SK-N-SH (cell line): ENCODE measurements around the gene BRICD5. TPM values are rescaled to one million over a fixed set of nuclear protein-coding genes. Genes with fewer than 3 reads are reported as not detected.
"Not testable (repeated sequence)": the region's sequence is repeated elsewhere in the genome, so short reads cannot be mapped to it uniquely, and the experiment has no call there.

Experiments
- CTCF ChIA-PET: fragments of 300-600, 350-600 bp; formaldehyde crosslinking; extraction: SDS; loops from one replicate; lab custom pipeline; 2021; lab: Yijun Ruan, JAX
- POLR2A ChIA-PET: fragments of 350-600 bp; sonication (Branson Sonifier 250); formaldehyde crosslinking; extraction: SDS; loops from one replicate; lab custom pipeline; 2020; ENCODE audit warnings: antibody characterized with exemption, inconsistent platforms; lab: Yijun Ruan, JAX
- DNase-seq: peaks from one replicate; pipeline ENCODE4 v3.0.0; 2012
- H2AFZ ChIP-seq: fragments of 200-600 bp; sonication (generic); 2 replicates; pipeline ENCODE4 v1.8.1; 2016; ENCODE audit warnings: antibody characterized with exemption, mild to moderate bottlenecking, low read depth
- H3F3A ChIP-seq: fragments of 200-600 bp; sonication (generic); replicated peaks from 2 replicates; pipeline ENCODE3; 2016; ENCODE audit warnings: antibody characterized with exemption, mild to moderate bottlenecking; ENCODE audit not compliant: insufficient read depth
- H3K27ac ChIP-seq, 2 experiments: fragments of 200-500 bp in 1 of 2; fragments of 200-600 bp in 1 of 2; sonication (Bioruptor generic) in 1 of 2; sonication (generic), shearing (Covaris generic) in 1 of 2; 2 replicates each; pipeline versions ENCODE4 v1.5.1 to v1.6.1; 2014 to 2016; ENCODE audit warnings: low read depth in 2 of 2, inconsistent platforms in 1 of 2, low read length in 1 of 2, mild to moderate bottlenecking in 1 of 2, mixed read lengths in 1 of 2
- H3K27me3 ChIP-seq: fragments of 200-600 bp; sonication (generic), shearing (Covaris generic); 2 replicates; pipeline ENCODE4 v1.6.1; 2016; ENCODE audit warnings: mixed run types; ENCODE audit not compliant: insufficient read depth
- H3K36me3 ChIP-seq, 2 experiments: fragments of 200-500 bp in 1 of 2; fragments of 200-600 bp in 1 of 2; sonication (Bioruptor generic) in 1 of 2; sonication (generic) in 1 of 2; replicated peaks in 1 of 2; 2 replicates each; pipeline versions ENCODE3 to v1.5.1; 2014 to 2016; ENCODE audit warnings: low read length in 1 of 2, mild to moderate bottlenecking in 1 of 2; ENCODE audit not compliant: insufficient read depth in 2 of 2, control insufficient read depth in 1 of 2
- H3K4me1 ChIP-seq, 2 experiments: fragments of 200-500 bp in 1 of 2; fragments of 200-600 bp in 1 of 2; sonication (Bioruptor generic) in 1 of 2; sonication (generic), shearing (Covaris generic) in 1 of 2; 2 replicates each; pipeline versions ENCODE4 v1.5.1 to v1.6.1; 2014 to 2016; ENCODE audit warnings: low read depth in 1 of 2, low read length in 1 of 2, mixed run types in 1 of 2; ENCODE audit not compliant: insufficient read depth in 2 of 2, control insufficient read depth in 1 of 2
- H3K4me2 ChIP-seq: fragments of 200-600 bp; sonication (generic), shearing (Covaris generic); 2 replicates; pipeline ENCODE4 v1.6.1; 2017; ENCODE audit warnings: mixed run types
- H3K4me3 ChIP-seq, 2 experiments: fragments of 200-500 bp in 1 of 2; fragments of 200-600 bp in 1 of 2; sonication (Bioruptor generic) in 1 of 2; sonication (generic), shearing (Covaris generic) in 1 of 2; 2 replicates each; pipeline versions ENCODE4 v1.5.1 to v1.8.1; 2014 to 2016; ENCODE audit warnings: low read depth in 2 of 2, inconsistent platforms in 1 of 2, low read length in 1 of 2, mild to moderate bottlenecking in 1 of 2, mixed read lengths in 1 of 2, moderate library complexity in 1 of 2
- H3K79me2 ChIP-seq: fragments of 200-600 bp; sonication (generic); 2 replicates; pipeline ENCODE4 v1.8.1; 2017; ENCODE audit warnings: mild to moderate bottlenecking; ENCODE audit not compliant: insufficient read depth
- H3K9ac ChIP-seq: fragments of 200-600 bp; sonication (generic); 2 replicates; pipeline ENCODE4 v1.6.1; 2017; ENCODE audit warnings: mixed run types
- H3K9me2 ChIP-seq: fragments of 200-600 bp; sonication (generic); 2 replicates; pipeline ENCODE4 v1.6.1; 2017; ENCODE audit warnings: mixed run types
- H3K9me3 ChIP-seq: fragments of 200-600 bp; sonication (generic); 2 replicates; pipeline ENCODE4 v1.6.1; 2017; ENCODE audit warnings: mixed run types, mild to moderate bottlenecking, moderate library complexity
- H4K20me1 ChIP-seq: fragments of 200-600 bp; sonication (generic); 2 replicates; pipeline ENCODE4 v1.6.1; 2017; ENCODE audit warnings: mild to moderate bottlenecking, mixed run types; ENCODE audit not compliant: insufficient read depth
- EP300 ChIP-seq, 2 experiments: IDR thresholded peaks; 2 replicates each; pipeline versions ENCODE4 v1.4.0 to v1.6.1; 2012; ENCODE audit warnings: borderline replicate concordance in 1 of 2, low read depth in 1 of 2, low read length in 1 of 2
- FOSL2 ChIP-seq: IDR thresholded peaks from 2 replicates; pipeline ENCODE4 v1.4.0; 2012; ENCODE audit warnings: low read depth, mild to moderate bottlenecking, moderate library complexity, borderline replicate concordance
- FOXJ3 ChIP-seq: sonication (generic); formaldehyde crosslinking; IDR thresholded peaks from 2 replicates; pipeline ENCODE4 v1.5.1; 2020; ENCODE audit warnings: mild to moderate bottlenecking, missing genetic modification reagents
- FOXM1 ChIP-seq: IDR thresholded peaks from 2 replicates; pipeline ENCODE4 v1.4.0; 2012; ENCODE audit warnings: low read depth, mild to moderate bottlenecking
- MXI1 ChIP-seq: IDR thresholded peaks from 2 replicates; pipeline ENCODE4 v1.6.1; 2012; ENCODE audit warnings: mild to moderate bottlenecking, low read depth, low read length, improper control_type of control experiment
- NFIC ChIP-seq: IDR thresholded peaks from 2 replicates; pipeline ENCODE4 v1.4.0; 2012; ENCODE audit warnings: borderline replicate concordance
- NRF1 ChIP-seq: IDR thresholded peaks from 2 replicates; pipeline ENCODE4 v1.6.1; 2012; ENCODE audit warnings: low read depth, mild to moderate bottlenecking, low read length
- POLR2AphosphoS5 ChIP-seq: IDR thresholded peaks from 2 replicates; pipeline ENCODE4 v1.6.1; 2012; ENCODE audit warnings: low read depth, low read length
- RAD21 ChIP-seq: IDR thresholded peaks from 2 replicates; pipeline ENCODE4 v1.6.1; 2012; ENCODE audit warnings: mild to moderate bottlenecking, low read length
- RFX5 ChIP-seq: IDR thresholded peaks from 2 replicates; pipeline ENCODE4 v1.6.1; 2012; ENCODE audit warnings: mild to moderate bottlenecking, improper control_type of control experiment, low read length
- TCF12 ChIP-seq: IDR thresholded peaks from 2 replicates; pipeline ENCODE4 v1.4.0; 2012
- YY1 ChIP-seq: IDR thresholded peaks from 2 replicates; pipeline ENCODE4 v1.4.0; 2012; ENCODE audit warnings: low read depth, mild to moderate bottlenecking
- WGBS: methylation state at CpG from one replicate; pipeline ENCODE4 v1.1.6; 2017; ENCODE audit warnings: low lambda C conversion rate; 5-methylcytosine and 5-hydroxymethylcytosine counted together
- polyA plus RNA-seq, 3 experiments: library from polyadenylated mRNA; depleted of rRNA; stranded (reverse); fragments of >200 nt; gene quantifications; 2 replicates each; pipeline ENCODE4 v1.2.3, GENCODE V29; 2012
- TF ChIP-seq, protein P1 (sequence below): IDR thresholded peaks from 2 replicates; pipeline ENCODE4 v1.4.0; 2012; ENCODE audit warnings: low read depth
- TF ChIP-seq, protein P2 (sequence below): IDR thresholded peaks from 2 replicates; pipeline ENCODE4 v1.4.0; 2012; ENCODE audit warnings: low read depth, borderline replicate concordance
- TF ChIP-seq, protein P3 (sequence below): IDR thresholded peaks from 2 replicates; pipeline ENCODE4 v1.4.0; 2012; ENCODE audit warnings: low read depth, borderline replicate concordance
- TF ChIP-seq, protein P4 (sequence below): IDR thresholded peaks from 2 replicates; pipeline ENCODE4; 2012
- TF ChIP-seq, protein P5 (sequence below): fragments of 200-600 bp; sonication (generic); IDR thresholded peaks from 2 replicates; pipeline ENCODE4 v1.6.1; 2017; ENCODE audit warnings: antibody characterized with exemption, mild to moderate bottlenecking, moderate library complexity

The BRICD5 gene
- polyA plus RNA-seq, 1 of the 3 experiments (the other 2 are of a cell fraction) = 2.3 TPM

DNA sequence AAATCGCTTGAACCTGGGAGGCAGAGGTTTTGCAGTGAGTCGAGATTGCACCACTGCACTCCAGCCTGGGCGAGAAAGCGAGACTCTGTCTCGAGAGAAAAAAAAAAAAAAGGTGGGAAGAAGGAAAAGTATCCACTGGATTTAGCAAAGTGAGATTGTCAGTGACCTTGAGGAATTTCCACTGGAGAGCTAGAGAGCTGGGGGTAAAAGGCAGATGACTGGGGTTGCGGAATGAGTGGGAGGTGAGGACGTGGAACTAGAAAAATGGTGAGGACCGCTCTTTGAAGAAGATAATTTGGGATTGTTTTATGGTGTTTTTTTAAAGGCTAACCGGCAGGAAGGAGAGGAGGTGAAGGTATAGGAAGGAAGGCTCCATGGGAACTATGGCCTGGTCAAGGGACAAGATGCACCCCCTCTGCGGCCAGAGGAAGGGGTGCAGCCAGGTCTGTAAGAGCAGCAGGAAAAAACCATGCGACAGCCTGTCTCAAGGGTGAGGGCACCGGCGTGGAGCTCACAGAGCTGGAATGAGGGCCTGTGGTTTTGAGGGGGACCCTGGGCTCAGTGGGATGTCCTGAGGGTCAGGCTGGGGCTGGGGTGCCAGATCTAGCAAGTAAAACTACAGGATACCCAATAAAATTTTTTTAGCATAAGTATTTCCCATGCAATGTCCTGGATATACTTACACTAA, 6.1 kb downstream of the BRICD5 start:
- Histone ChIP-seq H3K36me3 (peaks cover 0 to 25% of the 10 kb centered on the region in 2 experiments), H3K9me2 (no peaks in the 10 kb centered on the region), H3K4me2 (peak overlapping the region; percentile 85), H3K4me3 (peak overlapping the region; percentile 75 to 76), H3K79me2 (peaks cover 16% of the 10 kb centered on the region; the same call in 1 of the 2 replicates), H3F3A (peaks cover 6% of the 10 kb centered on the region), H3K4me1 (peaks cover 0 to 19% of the 10 kb centered on the region in 2 experiments; a peak in 2 of 4 replicates), H2AFZ (peak overlapping the region; percentile 98), H3K9ac (peak overlapping the region; percentile 94), H3K27me3 (no peaks in the 10 kb centered on the region), H4K20me1 (no peaks in the 10 kb centered on the region), H3K27ac (peak overlapping the region; percentile 84 to 97), H3K9me3 (no peaks in the 10 kb centered on the region)
- 93% methylated on average over 13 of the region's 13 CpGs for WGBS
- ChIA-PET CTCF (interaction anchor here (0.6 to 4.9 kb wide), 7 partner anchors 10 to 297 kb away, joined by 3 to 19 read pairs (median 3); partner anchors contain the start of gene ECI1), POLR2A (interaction anchor here (1.1 kb wide), 1 partner anchor 8 kb away, joined by 8 read pairs; the partner anchor contains the start of gene CASKIN1)
- DNase-seq = no peak
- TF ChIP-seq, protein P1, sequence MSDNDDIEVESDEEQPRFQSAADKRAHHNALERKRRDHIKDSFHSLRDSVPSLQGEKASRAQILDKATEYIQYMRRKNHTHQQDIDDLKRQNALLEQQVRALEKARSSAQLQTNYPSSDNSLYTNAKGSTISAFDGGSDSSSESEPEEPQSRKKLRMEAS = no peak
- TF ChIP-seq FOXJ3 (CRISPR knock-in tag) (no peak), POLR2AphosphoS5 (no peak), RAD21 (no peak), NRF1 (no peak), RFX5 (no peak), FOXM1 (no peak), YY1 (no peak), MXI1 (no peak), EP300 (IDR thresholded peaks at IDR 0.05; ENCODE audit: borderline replicate concordance in 1 of 2, low read depth in 1 of 2, low read length in 1 of 2) (no peak), NFIC (no peak), TCF12 (no peak), FOSL2 (no peak)
- TF ChIP-seq, protein P2, sequence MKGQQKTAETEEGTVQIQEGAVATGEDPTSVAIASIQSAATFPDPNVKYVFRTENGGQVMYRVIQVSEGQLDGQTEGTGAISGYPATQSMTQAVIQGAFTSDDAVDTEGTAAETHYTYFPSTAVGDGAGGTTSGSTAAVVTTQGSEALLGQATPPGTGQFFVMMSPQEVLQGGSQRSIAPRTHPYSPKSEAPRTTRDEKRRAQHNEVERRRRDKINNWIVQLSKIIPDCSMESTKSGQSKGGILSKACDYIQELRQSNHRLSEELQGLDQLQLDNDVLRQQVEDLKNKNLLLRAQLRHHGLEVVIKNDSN = no peak
- TF ChIP-seq, protein P3, sequence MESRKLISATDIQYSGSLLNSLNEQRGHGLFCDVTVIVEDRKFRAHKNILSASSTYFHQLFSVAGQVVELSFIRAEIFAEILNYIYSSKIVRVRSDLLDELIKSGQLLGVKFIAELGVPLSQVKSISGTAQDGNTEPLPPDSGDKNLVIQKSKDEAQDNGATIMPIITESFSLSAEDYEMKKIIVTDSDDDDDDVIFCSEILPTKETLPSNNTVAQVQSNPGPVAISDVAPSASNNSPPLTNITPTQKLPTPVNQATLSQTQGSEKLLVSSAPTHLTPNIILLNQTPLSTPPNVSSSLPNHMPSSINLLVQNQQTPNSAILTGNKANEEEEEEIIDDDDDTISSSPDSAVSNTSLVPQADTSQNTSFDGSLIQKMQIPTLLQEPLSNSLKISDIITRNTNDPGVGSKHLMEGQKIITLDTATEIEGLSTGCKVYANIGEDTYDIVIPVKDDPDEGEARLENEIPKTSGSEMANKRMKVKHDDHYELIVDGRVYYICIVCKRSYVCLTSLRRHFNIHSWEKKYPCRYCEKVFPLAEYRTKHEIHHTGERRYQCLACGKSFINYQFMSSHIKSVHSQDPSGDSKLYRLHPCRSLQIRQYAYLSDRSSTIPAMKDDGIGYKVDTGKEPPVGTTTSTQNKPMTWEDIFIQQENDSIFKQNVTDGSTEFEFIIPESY = no peak
- TF ChIP-seq, protein P4, sequence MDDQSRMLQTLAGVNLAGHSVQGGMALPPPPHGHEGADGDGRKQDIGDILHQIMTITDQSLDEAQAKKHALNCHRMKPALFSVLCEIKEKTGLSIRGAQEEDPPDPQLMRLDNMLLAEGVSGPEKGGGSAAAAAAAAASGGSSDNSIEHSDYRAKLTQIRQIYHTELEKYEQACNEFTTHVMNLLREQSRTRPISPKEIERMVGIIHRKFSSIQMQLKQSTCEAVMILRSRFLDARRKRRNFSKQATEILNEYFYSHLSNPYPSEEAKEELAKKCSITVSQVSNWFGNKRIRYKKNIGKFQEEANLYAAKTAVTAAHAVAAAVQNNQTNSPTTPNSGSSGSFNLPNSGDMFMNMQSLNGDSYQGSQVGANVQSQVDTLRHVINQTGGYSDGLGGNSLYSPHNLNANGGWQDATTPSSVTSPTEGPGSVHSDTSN = no peak
- TF ChIP-seq, protein P5, sequence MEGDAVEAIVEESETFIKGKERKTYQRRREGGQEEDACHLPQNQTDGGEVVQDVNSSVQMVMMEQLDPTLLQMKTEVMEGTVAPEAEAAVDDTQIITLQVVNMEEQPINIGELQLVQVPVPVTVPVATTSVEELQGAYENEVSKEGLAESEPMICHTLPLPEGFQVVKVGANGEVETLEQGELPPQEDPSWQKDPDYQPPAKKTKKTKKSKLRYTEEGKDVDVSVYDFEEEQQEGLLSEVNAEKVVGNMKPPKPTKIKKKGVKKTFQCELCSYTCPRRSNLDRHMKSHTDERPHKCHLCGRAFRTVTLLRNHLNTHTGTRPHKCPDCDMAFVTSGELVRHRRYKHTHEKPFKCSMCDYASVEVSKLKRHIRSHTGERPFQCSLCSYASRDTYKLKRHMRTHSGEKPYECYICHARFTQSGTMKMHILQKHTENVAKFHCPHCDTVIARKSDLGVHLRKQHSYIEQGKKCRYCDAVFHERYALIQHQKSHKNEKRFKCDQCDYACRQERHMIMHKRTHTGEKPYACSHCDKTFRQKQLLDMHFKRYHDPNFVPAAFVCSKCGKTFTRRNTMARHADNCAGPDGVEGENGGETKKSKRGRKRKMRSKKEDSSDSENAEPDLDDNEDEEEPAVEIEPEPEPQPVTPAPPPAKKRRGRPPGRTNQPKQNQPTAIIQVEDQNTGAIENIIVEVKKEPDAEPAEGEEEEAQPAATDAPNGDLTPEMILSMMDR = no peak

DNA sequence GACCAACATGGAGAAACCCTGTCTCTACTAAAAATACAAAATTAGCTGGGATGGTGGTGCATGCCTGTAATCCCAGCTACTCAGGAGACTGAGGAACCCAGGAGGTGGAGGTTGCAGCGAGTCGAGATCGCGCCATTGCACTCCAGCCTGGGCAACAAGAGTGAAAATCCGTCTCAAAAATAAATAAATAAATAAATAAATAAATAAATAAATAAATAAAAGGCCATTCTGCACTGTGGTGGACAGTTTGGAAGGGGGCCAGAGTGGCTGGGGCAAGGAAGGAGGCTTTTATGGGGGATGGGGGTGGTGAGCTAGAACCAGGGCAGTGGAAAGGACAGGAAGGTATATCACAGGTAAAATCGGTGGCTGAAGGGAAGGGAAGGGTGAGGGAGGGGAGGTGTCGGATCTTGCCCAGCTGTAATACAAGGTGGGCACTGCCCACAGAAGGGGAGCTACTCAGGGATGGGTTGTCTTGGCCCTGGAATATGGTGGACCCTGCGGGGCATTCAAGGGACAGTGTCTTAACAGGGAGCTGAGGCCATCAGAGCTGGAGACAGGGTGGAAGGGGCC, 7.5 kb downstream of the BRICD5 start:
- H3K27ac ChIP-seq, H3K4me2 ChIP-seq, H3K9me2 ChIP-seq, H2AFZ ChIP-seq, H3K9ac ChIP-seq, H3K4me3 ChIP-seq, H3F3A ChIP-seq, DNase-seq, H3K27me3 ChIP-seq, H4K20me1 ChIP-seq, H3K9me3 ChIP-seq: not testable (repeated sequence)
- H3K79me2 ChIP-seq = peaks cover 16% of the 10 kb centered on the region; the same call in 1 of the 2 replicates
- H3K36me3 ChIP-seq = peaks cover 0 to 11% of the 10 kb centered on the region in 2 experiments
- CTCF ChIA-PET = interaction anchor here (4.9 kb wide), 1 partner anchor 8 kb away, joined by 19 read pairs; no protein-coding TSS in a partner anchor
- POLR2A ChIA-PET = interaction anchor here (0.9 kb wide), 1 partner anchor 48 kb away, joined by 4 read pairs; the partner anchor contains the start of gene TRAF7
- peaks cover 0 to 19% of the 10 kb centered on the region in 2 experiments; a peak in 2 of 4 replicates for H3K4me1 ChIP-seq
- WGBS = 92% methylated on average over 8 of the region's 8 CpGs
